ENCODE data around the gene CREBBP. TPM values are rescaled to one million over a fixed set of nuclear protein-coding genes. Genes with fewer than 3 reads are reported as not detected.

CREBBP gene
- polyA plus RNA-seq, 1 experiment = 6.6 TPM

GRCh38 chr16:3728424-3729160 is 151.9 kb downstream of the CREBBP start:
- POLR2A ChIA-PET = no interaction called here
- no peak overlapping the region for H3K4me3 ChIP-seq (ENCODE audit: low read depth, low read length)

GRCh38 chr16:3727806-3728381 is 152.6 kb downstream of the CREBBP start:
- CTCF ChIA-PET = no interaction called here
- no peak for DNase-seq (ENCODE audit: low read depth)
- POLR2A ChIA-PET = no interaction called here
- Histone ChIP-seq H3K36me3 (ENCODE audit: control insufficient read depth, insufficient read depth, low read length) (peaks cover 46% of the 10 kb centered on the region), H3K27me3 (ENCODE audit: control insufficient read depth, insufficient read depth, low read length) (no peaks in the 10 kb centered on the region), H3K4me3 (ENCODE audit: low read depth, low read length) (no peak overlapping the region)
- no peak for TF ChIP-seq CTCF (IDR thresholded peaks at IDR 0.05; ENCODE audit: insufficient read depth, low read depth, low read length)

More at GRCh38 chr16:3728424-3729160, 151.9 kb downstream of the CREBBP start:
- CTCF ChIA-PET = interaction anchor here (0.6 kb wide), 1 partner anchor 43 kb away, joined by 4 read pairs; no protein-coding TSS in a partner anchor
- Histone ChIP-seq H3K36me3 (ENCODE audit: control insufficient read depth, insufficient read depth, low read length) (peaks cover 47% of the 10 kb centered on the region), H3K27me3 (ENCODE audit: control insufficient read depth, insufficient read depth, low read length) (no peaks in the 10 kb centered on the region)
- TF ChIP-seq CTCF (IDR thresholded peaks at IDR 0.05; ENCODE audit: insufficient read depth, low read depth, low read length) = no peak
- no peak for DNase-seq (ENCODE audit: low read depth)

- H3K36me3 ChIP-seq (ENCODE audit: control insufficient read depth, insufficient read depth, low read length) = peaks cover 35% of the 10 kb centered on the region
- no peaks in the 10 kb centered on the region for H3K27me3 ChIP-seq (ENCODE audit: control insufficient read depth, insufficient read depth, low read length)
- ChIA-PET POLR2A (no interaction called here), CTCF (interaction anchor here (1.3 kb wide), 1 partner anchor 223 kb away, joined by 3 read pairs; no protein-coding TSS in a partner anchor)
- DNase-seq (ENCODE audit: low read depth) = no peak
- no peak for TF ChIP-seq CTCF (IDR thresholded peaks at IDR 0.05; ENCODE audit: insufficient read depth, low read depth, low read length)
- no peak overlapping the region for H3K4me3 ChIP-seq (ENCODE audit: low read depth, low read length)
Observed at GRCh38 chr16:3726021-3726687, 154.4 kb downstream of the CREBBP start.

- Histone ChIP-seq H3K27me3 (ENCODE audit: control insufficient read depth, insufficient read depth, low read length) (no peaks in the 10 kb centered on the region), H3K4me3 (ENCODE audit: low read depth, low read length) (no peak overlapping the region), H3K36me3 (ENCODE audit: control insufficient read depth, insufficient read depth, low read length) (peaks cover 26% of the 10 kb centered on the region)
- CTCF ChIA-PET = interaction anchor here (1.3 kb wide), 1 partner anchor 224 kb away, joined by 3 read pairs; no protein-coding TSS in a partner anchor
- no peak for DNase-seq (ENCODE audit: low read depth)
- POLR2A ChIA-PET = interaction anchor here (0.6 kb wide), 1 partner anchor 154 kb away, joined by 5 read pairs; no protein-coding TSS in a partner anchor
- no peak for TF ChIP-seq CTCF (IDR thresholded peaks at IDR 0.05; ENCODE audit: insufficient read depth, low read depth, low read length)
Observed at GRCh38 chr16:3725276-3725675, 155.2 kb downstream of the CREBBP start.

GRCh38 chr16:3722508-3722907 is 158.0 kb downstream of the CREBBP start:
- Histone ChIP-seq H3K27me3 (ENCODE audit: control insufficient read depth, insufficient read depth, low read length) (no peaks in the 10 kb centered on the region), H3K4me3 (ENCODE audit: low read depth, low read length) (no peak overlapping the region), H3K36me3 (ENCODE audit: control insufficient read depth, insufficient read depth, low read length) (peaks cover 3% of the 10 kb centered on the region; the same call in 1 of the 2 replicates)
- TF ChIP-seq CTCF (IDR thresholded peaks at IDR 0.05; ENCODE audit: insufficient read depth, low read depth, low read length) = no peak
- POLR2A ChIA-PET = no interaction called here
- CTCF ChIA-PET = no interaction called here
- no peak for DNase-seq (ENCODE audit: low read depth)

Data from BJ (cell line).